Epithelial cell of proximal tubule (primary cell): ENCODE measurements around the gene NR2C2. TPM values are rescaled to one million over a fixed set of nuclear protein-coding genes. Genes with fewer than 3 reads are reported as not detected.

Source experiments
- DNase-seq: peaks from one replicate; pipeline ENCODE4 v3.0.0-alpha.2; 2011; ENCODE audit warnings: low read depth
- H3K4me3 ChIP-seq: 2 replicates; pipeline ENCODE4 v1.5.1; 2011; ENCODE audit warnings: low read depth, mild to moderate bottlenecking, low read length
- total RNA-seq: library from RNA; depleted of rRNA; stranded (reverse); fragments of >200 nt; gene quantifications from 2 replicates; pipeline ENCODE4 v1.2.3, GENCODE V29; 2015
- TF ChIP-seq, protein P1 (sequence below): conservative IDR thresholded peaks from 2 replicates; pipeline ENCODE4 v1.5.1; 2012; ENCODE audit warnings: low read depth, mild to moderate bottlenecking, low read length

NR2C2 gene
- total RNA-seq, 1 donor from 2014 or later = 16.3 TPM

DNA sequence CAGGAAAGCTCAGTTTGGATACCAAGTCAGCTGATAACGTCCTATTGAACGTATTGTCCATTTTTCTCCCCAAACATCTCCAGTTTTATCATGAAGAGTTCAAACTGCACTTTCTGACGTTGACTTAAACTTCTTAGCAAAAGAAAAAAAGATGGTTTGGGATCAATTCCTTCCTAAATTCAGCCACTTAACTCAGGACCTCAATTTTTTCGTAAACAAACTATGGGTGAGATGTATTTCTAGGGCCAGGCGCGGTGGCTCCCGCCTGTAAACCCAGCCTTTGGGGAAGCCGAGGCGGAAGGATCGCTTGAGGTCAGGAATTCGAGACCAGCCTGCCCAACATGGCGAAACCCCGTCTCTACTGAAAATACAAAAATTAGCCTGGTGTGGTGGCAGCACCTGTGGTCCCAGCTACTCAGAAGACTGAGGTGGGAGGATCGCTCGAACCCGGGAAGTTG is 118.2 kb downstream of the NR2C2 start:
- no peak for DNase-seq
- TF ChIP-seq, protein P1, sequence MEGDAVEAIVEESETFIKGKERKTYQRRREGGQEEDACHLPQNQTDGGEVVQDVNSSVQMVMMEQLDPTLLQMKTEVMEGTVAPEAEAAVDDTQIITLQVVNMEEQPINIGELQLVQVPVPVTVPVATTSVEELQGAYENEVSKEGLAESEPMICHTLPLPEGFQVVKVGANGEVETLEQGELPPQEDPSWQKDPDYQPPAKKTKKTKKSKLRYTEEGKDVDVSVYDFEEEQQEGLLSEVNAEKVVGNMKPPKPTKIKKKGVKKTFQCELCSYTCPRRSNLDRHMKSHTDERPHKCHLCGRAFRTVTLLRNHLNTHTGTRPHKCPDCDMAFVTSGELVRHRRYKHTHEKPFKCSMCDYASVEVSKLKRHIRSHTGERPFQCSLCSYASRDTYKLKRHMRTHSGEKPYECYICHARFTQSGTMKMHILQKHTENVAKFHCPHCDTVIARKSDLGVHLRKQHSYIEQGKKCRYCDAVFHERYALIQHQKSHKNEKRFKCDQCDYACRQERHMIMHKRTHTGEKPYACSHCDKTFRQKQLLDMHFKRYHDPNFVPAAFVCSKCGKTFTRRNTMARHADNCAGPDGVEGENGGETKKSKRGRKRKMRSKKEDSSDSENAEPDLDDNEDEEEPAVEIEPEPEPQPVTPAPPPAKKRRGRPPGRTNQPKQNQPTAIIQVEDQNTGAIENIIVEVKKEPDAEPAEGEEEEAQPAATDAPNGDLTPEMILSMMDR = no peak
- peak overlapping the region; percentile 94 for H3K4me3 ChIP-seq

DNA sequence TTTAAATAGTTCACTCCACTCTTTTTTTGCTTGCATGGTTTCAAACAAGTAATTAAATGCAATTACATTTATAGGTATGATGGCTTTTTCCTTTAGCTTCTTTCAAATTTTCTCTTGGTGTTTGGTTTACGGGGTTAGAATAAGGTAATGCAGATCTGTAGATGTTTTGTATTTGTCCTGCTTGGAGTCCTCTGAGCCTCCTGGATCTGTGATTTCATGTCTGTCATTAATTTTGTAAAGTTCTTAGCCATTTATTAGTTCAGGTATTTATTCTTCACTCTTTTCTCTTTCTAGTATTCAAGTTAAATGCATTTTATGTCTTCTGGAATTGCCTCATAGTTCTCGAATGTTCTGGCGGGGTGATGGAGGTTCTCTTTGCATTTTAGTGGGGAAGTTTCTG is 119.1 kb downstream of the NR2C2 start:
- no peak for DNase-seq
- TF ChIP-seq, protein P1 = no peak
- H3K4me3 ChIP-seq = no peak overlapping the region

DNA sequence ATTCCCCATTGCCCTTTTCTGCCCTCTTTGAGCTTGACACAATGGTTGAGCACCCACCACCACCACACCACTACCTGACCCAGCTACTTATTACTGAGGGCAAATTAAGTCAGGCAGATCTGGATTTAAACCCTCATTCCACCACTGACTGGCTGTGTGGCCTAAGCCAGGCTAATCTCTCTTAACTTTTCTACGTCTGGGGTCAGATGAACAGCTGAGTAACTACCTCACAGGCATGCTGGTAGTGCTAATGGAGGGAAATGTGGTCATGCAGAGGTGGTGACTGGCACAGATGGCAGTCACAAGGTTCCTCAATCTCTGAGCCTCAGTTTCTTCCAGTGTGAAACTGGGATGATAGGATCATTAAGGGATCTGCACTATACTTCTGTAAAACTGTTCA is 122.1 kb downstream of the NR2C2 start:
- DNase-seq = no peak
- no peak overlapping the region for H3K4me3 ChIP-seq
- TF ChIP-seq, protein P1 = no peak

DNA sequence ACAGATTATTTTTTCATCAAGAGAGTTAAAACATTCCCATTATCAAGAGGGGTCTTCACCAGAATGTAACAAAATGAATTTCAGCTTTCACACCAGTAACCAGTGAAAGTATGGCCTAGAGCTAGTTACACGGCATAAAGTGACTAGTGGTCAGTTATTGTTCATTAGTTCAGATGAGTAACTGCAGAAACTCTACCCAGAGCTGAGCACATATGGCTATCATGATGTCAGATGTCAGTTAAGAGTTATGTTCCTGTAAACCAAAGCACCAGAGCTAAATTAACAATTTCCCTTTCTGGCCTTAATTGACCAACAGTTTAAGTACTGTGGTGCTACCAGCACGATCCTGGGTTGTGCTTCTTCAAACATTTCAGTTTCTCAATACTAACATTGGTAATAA is 124.3 kb downstream of the NR2C2 start:
- TF ChIP-seq, protein P1 = no peak
- no peak for DNase-seq

DNA sequence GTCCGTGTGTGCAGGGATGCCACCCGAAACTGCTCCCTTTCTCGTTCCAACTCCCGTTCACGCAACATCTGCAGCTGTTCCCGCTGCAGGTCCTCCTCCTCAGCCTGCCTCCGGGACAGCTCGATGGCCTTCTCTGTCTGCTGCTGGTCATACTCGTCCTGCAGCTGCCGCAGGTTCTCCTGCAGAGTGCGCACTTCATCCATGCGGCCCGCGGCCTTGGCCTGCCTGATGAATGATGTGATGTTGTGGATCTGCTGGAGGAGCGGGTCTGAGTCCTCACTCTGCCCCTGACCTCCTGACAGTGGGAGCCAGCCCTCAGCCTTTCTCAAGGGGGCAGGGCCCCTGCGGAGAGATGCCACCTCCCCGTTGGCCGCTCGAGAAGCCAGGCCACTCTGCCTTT is 127.1 kb downstream of the NR2C2 start:
- no peak for DNase-seq
- H3K4me3 ChIP-seq = no peak overlapping the region
- TF ChIP-seq, protein P1 = no peak

More for the DNA sequence above, 124.3 kb downstream of the NR2C2 start:
- no peak overlapping the region for H3K4me3 ChIP-seq

DNA sequence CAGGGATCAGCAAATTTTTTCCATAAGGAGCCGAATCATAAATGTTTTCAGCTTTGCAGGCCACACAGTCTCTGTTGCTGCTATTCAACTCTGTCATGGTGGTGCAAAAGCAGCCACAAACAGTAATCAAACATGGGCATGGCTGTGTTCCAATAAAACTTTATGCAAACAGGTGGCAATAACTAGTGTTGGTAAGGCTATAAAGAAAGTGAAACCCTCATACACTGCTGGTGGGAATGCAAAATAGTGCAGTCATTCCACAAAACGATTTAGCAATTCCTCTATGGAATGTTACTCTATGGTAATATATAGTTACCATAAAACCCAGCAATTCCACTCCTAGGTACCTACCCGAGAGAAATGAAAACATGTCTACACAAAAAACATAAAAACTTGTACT is 131.7 kb downstream of the NR2C2 start:
- TF ChIP-seq, protein P1 = no peak
- H3K4me3 ChIP-seq = no peak overlapping the region
- DNase-seq = no peak

DNA sequence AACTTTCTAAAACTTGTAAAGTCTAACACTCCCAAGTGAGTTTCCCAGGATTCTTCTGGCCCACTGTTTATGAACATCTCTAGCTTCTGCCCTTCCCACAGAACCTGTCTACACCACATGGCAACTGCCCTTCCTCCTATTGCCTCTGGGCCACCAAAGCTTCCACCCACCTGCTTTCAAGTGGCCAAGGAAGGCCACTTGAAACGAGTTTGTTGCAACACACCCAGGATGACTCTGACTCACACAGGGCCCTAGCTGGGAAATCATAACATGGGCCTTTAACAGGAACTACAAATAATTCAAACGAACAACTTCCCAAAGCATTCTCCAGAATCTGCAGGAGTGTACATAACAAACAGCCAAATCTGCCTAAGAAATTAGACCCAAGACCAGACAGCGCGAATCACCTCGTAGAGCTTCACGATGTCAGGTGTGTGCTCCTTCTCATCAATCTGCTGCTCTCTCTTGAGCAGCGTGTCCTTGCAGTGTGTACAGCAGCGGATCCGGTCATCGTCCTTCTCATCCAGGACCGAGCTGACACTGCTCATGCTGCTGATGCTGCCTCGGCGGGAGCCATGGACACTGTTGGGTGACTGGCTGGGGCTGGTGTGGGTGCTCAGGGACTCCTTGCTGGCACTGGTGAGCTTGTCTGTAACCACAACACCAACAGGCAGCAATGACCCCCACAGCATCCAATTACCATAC is 134.7 kb downstream of the NR2C2 start:
- no peak for DNase-seq
- H3K4me3 ChIP-seq = no peak overlapping the region
- TF ChIP-seq, protein P1 = no peak
